Omental fat pad (tissue), 4 donors: ENCODE data around the gene SAMD4A. TPM values are rescaled to one million over a fixed set of nuclear protein-coding genes. Genes with fewer than 3 reads are reported as not detected.

Experiments used
- ATAC-seq: fragments of 150-250 bp; one replicate; pipeline ENCODE4 v1.9.1; 2016; ENCODE audit warnings: mild to moderate bottlenecking, moderate library complexity; ENCODE audit not compliant: low FRiP score
- DNase-seq: peaks from one replicate; pipeline ENCODE4 v3.0.0-alpha.2; 2019; ENCODE audit warnings: low spot score
- total RNA-seq, 4 donors: library from RNA; depleted of rRNA; stranded (reverse); fragments of >200 nt; gene quantifications; one replicate each; pipeline ENCODE4 v1.1.0, GENCODE V29; 2016
- TF ChIP-seq, protein P1 (sequence below), 3 donors: fragments of 450-650 bp; IDR thresholded peaks; one replicate each; pipeline ENCODE4 v1.5.1; 2016 to 2017; ENCODE audit warnings: antibody characterized with exemption in 3 of 3, mild to moderate bottlenecking in 3 of 3, moderate library complexity in 2 of 3

SAMD4A gene
- total RNA-seq, 4 donors from 2014 or later, result 33.9 to 116 (median 38.3) TPM

DNA sequence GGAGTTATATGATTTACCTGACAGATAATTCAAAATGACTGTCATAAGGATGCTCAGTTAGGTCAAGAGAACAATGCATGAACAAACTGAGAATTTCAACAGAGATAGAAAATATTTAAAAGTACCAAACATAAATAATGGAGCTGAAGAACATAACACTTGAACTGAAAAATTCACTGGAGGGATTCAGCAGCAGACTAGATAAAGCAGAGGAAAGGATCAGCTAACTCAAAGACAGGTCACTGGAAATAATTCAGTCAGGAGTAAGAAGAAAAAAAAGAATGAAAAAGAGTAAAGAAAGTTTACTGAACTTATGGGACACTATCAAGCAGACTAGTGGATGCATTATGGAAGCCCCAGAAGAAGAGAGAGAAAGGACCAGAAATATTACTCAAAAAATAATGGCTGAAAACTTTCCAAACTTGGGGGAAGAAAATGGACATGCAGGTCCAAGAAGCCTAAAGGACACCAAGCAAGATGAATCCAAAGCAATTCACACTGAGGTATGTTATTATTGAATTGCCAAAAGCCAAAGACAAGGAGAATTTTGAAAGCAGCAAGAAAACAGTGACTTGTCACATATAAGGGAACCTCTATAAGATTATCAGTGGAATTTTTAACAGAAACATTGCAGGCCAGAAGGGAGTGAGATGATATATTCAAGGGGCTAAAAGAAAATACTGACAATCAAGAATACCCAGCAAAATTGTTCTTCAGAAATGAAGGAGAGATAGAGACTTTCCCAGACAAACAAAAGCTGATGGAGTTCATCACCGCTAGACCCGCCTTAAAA lies 257.0 kb downstream of the SAMD4A start:
- TF ChIP-seq, protein P1, sequence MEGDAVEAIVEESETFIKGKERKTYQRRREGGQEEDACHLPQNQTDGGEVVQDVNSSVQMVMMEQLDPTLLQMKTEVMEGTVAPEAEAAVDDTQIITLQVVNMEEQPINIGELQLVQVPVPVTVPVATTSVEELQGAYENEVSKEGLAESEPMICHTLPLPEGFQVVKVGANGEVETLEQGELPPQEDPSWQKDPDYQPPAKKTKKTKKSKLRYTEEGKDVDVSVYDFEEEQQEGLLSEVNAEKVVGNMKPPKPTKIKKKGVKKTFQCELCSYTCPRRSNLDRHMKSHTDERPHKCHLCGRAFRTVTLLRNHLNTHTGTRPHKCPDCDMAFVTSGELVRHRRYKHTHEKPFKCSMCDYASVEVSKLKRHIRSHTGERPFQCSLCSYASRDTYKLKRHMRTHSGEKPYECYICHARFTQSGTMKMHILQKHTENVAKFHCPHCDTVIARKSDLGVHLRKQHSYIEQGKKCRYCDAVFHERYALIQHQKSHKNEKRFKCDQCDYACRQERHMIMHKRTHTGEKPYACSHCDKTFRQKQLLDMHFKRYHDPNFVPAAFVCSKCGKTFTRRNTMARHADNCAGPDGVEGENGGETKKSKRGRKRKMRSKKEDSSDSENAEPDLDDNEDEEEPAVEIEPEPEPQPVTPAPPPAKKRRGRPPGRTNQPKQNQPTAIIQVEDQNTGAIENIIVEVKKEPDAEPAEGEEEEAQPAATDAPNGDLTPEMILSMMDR (IDR thresholded peaks at IDR 0.05), result no peak
- DNase-seq (no peak), ATAC-seq (no peak)

DNA sequence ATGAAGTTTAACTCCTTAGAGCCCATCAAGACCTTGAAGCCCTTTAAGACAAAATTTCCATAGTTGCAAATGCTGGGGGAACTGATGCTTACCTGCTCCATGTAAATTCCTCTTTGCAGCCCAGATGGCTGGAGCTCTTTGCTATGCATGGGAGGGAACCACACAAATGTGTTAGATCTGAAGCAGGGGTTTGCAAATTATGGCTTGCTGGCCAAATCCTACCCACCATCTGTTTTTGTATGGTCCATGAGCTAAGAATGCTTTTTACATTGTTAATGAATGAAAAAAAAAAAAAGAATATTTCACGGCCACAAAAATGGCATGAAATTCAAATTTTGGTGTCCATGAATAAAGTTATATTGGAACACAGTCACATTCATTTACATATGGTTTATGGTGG lies 261.1 kb downstream of the SAMD4A start:
- no peak for ATAC-seq
- TF ChIP-seq, protein P1 (IDR thresholded peaks at IDR 0.05), result no peak

DNA sequence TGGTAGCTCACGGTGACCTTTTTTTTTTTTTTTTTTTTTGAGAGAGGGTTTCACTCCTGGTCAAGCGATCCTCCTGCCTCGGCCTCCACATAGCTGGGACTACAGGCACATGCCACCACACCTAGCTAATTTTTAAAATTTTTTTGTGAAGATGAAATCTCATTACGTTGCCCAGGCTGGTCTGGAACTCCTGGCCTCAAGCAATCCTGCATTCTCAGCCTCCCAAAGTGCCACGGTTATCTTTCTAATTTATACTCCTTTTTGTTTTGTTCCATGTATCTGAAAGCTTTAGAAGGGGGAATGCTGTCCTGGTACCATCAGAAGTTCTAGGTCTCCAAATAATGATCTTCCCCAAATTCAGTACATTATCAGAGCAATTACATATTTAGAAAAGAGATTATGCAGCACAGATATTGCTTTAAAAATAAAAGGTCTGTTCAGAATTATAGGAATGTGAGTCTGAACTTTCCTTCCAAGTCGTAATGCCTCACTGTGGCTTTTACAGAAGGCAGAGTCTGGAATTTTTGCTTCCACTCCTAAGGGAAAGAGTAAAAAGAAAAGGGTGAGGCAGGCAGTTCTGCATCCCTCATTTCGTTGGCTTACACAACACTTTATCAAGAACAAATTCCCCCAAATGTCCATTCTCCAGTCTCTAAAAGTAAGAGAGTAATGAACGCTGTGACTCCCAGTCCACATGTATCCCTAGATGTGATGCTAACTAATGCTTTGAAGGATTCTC lies 262.7 kb downstream of the SAMD4A start:
- ATAC-seq (no peak), DNase-seq (no peak)
- TF ChIP-seq, protein P1 (IDR thresholded peaks at IDR 0.05), result no peak

More for the DNA sequence above, 261.1 kb downstream of the SAMD4A start:
- DNase-seq, result no peak

DNA sequence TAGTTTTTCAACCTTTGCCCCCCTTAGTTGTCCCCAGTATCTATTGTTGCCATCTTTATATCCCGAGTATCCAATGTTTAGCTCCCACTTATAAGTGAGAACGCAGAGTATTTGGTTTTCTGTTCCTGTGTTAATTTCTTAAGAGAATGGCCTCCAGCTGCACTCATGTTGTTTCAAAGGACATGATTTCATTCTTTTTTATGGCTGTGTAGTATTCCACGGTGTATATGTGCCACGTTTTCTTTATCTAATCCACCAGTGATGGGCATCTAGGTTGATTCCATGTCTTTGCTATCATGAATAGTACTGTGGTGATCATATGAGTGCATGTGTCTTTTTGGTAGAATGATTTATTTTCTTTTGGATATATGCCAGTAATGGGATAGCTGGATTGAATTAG lies 263.7 kb downstream of the SAMD4A start:
- TF ChIP-seq, protein P1 (IDR thresholded peaks at IDR 0.05), result no peak
- ATAC-seq (no peak), DNase-seq (no peak)

DNA sequence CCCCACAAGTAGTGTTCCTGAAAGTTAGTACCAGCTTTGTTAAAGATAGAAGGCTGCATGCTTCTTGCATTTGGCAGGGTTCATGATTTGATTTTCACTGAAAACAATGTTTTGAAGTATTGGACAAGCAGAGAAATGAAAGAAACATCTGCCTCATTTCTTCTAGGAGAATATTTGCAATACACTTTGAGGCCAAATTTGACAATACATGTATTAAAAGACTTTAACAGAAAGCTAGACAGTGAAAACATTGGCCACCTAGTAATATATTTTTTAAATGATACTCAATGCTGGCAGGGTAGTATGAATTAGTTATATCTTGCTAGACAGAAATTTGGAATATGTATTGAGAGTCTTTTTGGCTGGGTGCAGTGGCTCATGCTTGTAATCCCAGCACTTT lies 267.2 kb downstream of the SAMD4A start:
- DNase-seq (no peak), ATAC-seq (no peak)
- TF ChIP-seq, protein P1 (IDR thresholded peaks at IDR 0.05), result no peak

DNA sequence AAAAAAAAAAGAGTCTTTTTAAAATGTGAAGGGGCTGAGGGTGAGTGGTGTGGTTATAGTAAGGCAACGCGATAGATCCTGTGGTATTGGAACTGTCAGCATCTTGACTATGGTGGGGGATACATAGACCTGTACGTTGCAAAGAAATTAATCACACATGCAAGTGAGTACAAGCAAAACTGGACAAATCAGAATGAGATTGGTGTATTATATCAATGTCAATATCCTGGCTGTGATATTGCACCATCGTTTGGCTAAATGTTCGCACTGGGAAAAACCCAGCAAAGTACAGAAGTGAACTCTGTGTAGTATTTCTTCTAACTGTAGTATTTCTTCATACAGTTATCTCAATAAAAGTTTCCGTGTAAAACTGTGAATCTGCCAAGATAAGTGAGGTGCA lies 267.8 kb downstream of the SAMD4A start:
- ATAC-seq, result no peak
- TF ChIP-seq, protein P1 (IDR thresholded peaks at IDR 0.05), result no peak

More for the DNA sequence above, 267.8 kb downstream of the SAMD4A start:
- no peak for DNase-seq
